HG03095 (cell line): ENCODE results near the gene HOXA5.

Source experiments
- ATAC-seq: cut with Tn5 transposase; IDR thresholded peaks from one replicate; pipeline ENCODE4 v1.9.1; 2021; ENCODE audit warnings: moderate library complexity; ENCODE audit not compliant: unreplicated experiment

The HOXA5 gene

DNA sequence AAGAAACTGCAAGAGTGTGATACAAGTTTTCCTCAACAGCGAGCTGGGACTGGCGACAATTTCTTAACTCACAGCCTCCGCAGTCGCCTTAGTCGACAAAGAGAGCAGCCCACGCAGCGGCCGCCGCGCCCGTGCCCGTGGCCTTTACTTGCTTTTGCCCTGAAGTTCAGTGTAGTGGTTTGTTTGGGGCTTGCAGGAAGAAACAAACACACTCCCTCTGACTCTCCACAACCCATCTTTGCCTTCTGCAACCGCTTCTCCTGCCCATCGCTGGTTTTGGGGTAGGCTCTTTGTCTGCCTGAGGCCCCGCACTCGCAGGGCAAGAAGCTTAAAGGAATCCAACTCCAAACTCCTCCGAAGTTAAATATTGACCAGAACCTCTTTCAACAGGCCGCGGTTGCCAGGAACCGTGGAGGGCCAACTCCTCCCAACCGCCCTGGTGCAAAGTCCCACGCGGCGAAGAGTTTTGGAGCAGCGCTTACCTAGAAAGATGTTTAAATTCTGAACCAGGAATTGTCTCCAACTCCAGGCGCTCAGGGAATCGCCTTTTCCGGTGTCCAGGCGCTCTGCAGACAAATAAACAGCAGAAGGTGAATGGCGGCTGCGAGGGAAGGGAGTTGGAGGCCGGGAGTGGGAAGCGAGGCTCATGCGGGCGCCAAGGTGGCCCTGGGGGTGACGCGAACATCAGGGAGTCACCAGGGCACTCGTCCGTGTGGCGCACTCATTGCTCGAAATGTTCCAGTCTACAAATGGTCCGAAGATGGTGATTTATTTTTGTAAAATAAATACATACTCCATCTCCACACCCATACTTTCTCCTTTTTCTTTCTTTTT is 21.2 kb downstream of the HOXA5 start:
- ATAC-seq = no peak

GRCh38 chr7:27121684-27122076 is 21.8 kb downstream of the HOXA5 start:
- no peak for ATAC-seq

DNA sequence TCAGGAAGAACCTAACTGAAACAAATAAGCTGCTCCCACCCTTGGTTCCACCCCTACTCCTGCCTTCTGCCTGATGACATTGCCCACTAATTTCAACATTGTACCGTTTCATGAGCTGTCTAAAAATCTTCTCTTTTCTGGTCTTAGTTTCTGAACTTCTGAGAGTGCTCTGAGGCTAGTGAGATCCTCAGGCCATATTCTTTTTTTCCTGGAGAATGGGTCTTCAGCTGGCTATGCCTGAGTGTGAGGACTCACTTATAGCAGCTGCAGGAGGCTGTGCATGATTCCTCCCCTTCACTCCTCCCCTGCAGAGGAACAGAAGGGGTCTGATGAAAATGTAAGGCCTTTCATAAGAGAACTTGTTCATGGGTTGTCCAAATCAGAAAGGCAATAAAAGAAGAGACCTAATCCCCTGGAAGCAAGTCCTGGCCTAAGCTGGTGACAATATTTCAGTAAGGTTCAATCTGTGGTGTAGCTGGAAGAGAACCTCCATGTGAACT is 24.0 kb downstream of the HOXA5 start:
- ATAC-seq = no peak

DNA sequence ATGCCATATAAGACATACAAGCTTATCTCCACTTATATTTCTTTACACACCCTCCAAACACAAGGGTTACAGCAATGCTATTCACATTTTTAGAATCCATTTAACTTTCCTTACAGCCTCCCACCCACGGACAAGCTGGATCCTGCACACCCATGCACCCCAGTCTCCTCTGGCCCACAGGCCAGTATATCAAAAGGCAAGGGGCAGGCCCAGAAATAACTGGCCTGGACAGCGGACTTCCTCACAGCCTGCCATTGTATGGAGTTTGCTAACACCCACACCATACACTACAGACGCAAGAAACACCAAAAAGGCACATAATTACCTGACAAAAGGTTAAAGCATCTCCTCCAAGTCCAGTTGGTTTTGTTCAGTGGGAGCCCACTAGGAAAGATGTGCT is 24.9 kb downstream of the HOXA5 start:
- no peak for ATAC-seq

GRCh38 chr7:27117887-27118491 is 25.5 kb downstream of the HOXA5 start:
- no peak for ATAC-seq

- ATAC-seq = no peak
Measured at GRCh38 chr7:27116962-27117886, 26.3 kb downstream of the HOXA5 start.

DNA sequence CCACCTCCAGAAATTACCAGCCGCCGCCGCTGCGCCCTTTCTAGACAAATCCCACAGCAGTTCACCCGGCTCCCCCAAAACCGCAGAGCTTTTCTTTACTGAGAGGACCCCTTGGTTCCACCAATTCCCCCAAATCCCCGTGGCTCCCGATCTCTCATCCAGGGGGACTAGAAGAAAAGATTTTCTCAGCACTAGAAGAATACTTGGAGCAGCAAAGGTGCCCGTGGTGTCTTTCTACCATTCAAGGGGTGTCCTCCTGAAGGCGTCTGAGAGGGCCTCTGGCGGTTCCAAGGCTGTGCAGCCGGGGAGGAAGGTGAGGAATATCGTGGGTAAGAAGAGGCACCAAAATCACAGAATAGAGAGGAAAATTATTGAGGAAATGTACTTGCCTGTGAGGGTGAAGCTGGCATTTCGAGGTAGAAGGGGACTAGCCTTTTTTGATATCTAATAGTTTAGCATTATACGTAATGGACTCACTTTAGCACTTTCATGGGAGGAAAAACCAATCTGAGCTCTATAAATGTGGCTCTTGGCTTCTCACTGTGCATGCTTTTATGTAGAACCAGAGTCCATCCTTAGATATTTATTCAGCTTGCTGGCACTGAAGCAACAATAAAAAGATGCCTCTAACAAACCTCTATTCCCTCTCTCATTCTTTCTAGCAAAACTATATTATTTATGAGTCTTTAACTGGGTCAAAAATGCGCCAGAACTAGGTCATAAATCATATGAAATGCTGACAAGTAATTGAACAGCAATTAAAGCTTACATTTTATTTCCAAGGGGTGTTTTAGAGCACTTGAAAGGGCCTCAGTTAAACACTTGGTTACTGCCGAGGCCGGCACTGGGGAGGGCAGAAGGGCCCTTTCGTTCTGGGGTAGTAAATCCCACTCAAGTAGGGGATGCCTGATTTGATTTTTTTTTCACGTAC is 27.2 kb downstream of the HOXA5 start:
- no peak for ATAC-seq

GRCh38 chr7:27115221-27116026 is 28.1 kb downstream of the HOXA5 start:
- no peak for ATAC-seq

DNA sequence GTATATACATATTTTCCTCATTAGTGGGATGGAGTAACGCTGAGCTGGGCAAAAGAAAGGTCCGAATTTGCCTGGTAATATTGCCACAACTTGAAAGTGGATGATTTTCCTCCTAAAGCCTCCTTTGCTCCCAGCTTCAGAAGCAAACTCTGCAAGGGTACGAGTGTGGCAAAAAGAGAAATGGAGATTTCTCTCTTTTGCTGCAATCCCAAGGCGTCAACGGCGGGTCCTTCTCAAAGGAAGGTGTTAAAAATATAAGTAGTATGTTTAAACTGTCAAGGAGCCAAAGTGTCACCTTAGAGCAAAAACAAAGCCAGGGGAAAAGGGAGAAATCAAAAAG is 28.6 kb downstream of the HOXA5 start:
- no peak for ATAC-seq

- no peak for ATAC-seq
Measured at GRCh38 chr7:27113991-27114769, 29.3 kb downstream of the HOXA5 start.

- ATAC-seq = no peak
Measured at GRCh38 chr7:27112955-27113949, 30.2 kb downstream of the HOXA5 start.

- no peak for ATAC-seq
Measured at GRCh38 chr7:27112361-27112760, 31.1 kb downstream of the HOXA5 start.

DNA sequence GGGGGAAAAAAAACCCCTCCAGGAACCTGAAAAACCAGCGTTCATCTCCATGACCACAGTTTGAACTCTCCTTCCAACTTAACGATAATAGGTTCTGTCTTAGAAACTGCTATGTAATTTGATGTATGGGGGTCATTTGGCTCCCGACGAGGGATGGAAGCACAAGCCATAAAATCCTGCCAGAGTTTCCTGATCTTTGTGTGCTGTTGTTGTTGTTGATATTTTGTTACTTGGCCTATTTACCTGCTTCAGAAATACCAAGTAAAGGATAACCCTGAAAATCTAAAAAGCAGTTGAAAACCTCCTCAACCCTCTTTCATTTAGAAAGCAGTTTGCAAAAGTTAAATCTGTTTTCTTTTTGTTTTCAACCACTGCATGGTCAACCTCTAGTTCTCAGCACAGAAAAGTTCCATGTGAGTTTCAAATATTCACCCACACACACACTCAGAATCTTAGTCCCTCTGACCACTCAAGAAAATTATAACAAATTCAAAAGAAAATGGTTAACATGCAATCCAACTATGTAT is 31.7 kb downstream of the HOXA5 start:
- ATAC-seq = no peak

GRCh38 chr7:27111042-27111750 is 32.3 kb downstream of the HOXA5 start:
- no peak for ATAC-seq

DNA sequence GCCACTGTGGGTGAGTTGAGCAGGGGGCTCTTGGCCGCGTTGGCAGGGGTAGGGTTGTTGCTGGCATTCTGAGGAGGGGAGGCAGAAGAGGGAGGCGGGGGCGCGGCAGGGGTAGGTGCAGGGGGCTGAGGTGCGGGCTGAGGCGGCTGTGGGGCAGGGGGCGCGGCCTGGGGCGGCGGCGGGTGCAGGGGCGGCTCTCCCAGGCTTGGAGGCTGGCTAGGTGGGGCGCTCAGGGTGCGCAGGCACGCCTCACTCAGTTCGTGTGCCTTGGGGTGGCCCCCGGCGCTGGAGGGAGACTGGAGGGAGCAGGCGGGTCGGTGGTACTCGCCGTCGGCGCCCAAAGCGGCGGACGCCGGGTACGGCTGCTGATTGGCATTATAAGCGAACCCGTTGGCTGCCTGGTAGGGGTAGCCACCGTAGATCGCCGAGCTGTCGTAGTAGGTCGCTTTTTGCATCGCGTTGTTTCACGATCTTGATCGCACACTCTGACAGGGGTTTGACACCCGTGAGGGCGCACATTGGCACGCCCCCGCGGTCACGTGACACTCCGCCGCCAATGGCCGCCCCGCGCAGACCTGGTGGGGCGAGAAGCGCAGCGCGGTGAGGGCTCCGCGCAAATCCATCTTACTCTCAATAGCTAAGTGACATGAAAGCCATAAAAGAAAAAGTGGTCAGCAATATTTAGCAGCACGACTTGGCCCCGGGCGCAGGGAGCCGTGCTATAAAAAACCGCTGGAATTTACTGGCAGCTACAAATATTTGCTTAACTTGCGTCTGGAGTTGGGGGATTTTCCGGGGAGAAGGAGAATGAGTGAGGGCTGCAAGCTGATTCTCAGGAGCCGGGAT is 33.1 kb downstream of the HOXA5 start:
- no peak for ATAC-seq
